Eye (tissue), 1 donor: Measurements from ENCODE around the gene SCAMP4.
"Not testable (repeated sequence)": the region's sequence is repeated elsewhere in the genome, so short reads cannot be mapped to it uniquely, and the experiment has no call there.

Experiments
- DNase-seq: peaks from one replicate; pipeline ENCODE4 v3.0.0-alpha.2; 2015

The SCAMP4 gene

DNA sequence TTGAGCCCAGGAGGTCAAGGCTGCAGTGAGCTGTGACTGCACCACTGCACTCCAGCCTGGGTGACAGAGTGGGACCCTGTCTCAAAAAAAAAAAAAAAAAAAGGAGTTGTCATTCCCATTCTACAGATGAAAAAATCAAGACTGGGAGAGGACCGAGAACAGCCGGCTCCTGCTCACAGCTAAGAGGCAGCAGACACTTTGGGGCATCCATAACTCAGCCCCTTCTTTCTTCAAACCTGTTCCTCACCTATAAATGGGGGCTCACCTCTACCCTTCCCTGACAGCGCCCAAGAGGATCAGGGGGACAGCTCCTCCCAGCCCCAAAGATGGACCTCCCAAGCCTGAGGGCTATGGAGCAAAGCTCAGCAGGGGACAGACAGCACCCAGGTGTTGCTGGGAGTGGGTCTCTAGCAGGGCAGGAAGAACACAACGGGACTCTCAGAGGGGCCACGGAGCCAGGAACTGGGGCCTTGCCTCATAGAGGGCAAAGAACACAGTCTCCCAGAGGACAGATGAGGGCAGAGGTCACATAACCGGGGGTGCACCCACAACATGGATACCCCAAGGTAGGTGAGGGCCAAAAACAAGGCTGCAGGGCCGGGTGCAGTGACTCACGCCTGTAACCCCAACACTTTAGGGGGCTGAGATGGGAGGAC lies 38.4 kb upstream of the SCAMP4 start:
- peak; percentile 6 for DNase-seq

DNA sequence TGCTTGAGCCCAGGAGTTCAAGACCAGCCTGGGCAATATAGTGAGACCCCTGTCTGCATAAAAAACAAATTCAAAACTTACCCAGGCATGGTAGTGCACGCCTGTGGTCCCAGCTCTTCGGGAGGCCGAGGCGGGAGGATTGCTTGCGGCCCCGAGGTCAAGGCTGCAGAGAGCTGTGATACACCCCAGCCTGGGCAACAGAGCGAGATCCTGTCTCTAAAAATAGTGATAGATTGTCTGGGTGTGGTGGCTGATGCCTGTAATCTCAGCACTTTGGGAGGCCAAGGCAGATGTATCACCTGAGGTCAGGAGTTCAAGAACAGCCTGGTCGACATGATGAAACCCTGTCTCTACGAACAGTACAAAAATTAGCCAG lies 37.9 kb upstream of the SCAMP4 start:
- DNase-seq, result no peak

DNA sequence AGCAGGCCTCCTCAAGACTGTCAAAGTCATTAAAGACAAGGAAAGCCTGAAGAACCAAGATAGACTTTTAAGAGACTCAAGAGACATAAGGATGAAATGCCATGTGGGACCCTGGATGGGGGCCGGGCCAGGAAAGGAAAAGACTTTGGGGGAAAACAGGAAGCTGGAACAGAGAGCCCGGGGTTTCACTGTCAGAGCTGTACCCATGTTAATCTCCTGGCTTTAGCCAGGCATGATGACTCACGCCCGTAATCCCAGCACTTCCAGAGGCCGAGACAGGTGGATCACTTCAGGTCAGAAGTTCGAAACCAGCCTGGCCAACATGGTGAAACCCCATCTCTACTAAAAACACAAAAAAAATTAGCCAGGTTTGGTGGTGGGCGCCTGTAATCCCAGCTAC lies 36.2 kb upstream of the SCAMP4 start:
- no peak for DNase-seq

DNA sequence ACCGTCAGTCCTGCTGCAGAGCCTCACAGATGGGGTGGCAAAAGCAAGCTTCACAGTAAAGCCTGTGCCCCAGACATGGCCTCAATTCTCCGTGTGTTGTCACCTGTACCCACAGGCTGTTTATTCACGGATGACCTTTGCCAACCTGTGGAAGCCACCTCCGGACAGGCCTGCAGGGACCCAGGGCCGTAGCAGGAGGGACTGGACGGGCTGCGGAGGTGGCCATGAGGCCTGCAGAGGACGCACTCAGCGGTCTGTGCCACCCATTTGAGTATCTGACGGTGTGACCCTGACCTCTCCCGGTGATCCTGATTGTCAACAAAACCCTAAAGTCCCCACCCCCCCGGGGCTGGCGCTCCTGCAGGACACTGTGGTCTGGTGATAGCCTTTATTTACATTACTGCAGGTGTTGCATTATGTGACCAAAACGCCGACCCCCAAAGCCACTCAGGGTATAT lies 34.0 kb upstream of the SCAMP4 start:
- DNase-seq, result no peak

DNA sequence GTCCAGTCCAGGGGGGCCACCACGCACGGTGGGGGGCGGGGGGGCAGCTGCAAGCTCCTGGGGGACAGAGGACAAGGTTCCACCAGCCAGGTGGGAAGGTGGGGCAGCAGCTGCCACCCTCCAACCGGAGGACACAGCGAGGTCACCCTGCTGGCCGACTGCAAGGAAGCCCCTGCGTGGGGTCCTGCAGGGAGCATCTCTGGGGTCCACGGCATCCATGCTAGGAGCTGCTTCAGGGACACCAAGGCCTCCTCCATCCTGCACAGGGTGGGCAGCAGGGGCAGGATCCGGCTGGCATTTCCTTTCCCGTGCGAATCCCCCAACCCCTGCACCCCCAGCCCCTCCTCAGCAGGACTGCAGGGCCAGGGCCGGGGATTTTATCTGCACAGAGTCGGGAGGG lies 33.6 kb upstream of the SCAMP4 start:
- DNase-seq, result no peak

DNA sequence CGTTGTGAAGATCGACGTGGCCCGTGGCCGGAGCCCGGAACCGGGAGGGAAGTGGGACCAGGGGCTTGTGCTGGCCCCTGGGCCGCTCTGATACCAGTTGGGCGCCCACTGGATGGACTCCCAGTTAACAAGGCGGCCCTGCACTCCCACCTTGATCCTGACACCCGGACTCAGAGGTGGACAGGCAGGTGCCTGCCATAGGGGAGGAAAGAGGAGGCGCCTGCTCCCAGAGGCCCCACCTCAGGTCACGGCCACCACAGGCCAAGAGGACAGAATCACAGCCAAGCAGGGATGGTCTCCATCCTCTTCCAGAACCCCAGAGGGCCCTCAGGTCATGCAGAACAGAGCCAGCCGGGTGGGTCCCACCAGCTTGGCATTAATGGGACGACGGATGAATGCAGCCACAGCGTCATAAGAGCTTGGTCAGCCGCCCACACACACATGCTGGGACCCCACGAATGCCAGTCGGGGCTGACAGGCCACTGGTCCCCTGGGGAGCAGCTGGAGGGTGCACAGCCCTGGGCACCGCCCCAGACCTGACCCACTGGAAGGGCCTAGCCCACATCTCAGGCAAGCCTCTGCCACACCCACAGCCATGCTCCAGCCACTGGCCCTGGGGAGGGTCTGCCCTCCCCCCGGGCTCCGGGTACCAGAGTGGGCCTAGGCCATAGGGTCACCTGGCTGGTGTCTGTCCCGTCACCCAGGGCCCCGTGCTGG lies 32.2 kb upstream of the SCAMP4 start:
- DNase-seq, result no peak

DNA sequence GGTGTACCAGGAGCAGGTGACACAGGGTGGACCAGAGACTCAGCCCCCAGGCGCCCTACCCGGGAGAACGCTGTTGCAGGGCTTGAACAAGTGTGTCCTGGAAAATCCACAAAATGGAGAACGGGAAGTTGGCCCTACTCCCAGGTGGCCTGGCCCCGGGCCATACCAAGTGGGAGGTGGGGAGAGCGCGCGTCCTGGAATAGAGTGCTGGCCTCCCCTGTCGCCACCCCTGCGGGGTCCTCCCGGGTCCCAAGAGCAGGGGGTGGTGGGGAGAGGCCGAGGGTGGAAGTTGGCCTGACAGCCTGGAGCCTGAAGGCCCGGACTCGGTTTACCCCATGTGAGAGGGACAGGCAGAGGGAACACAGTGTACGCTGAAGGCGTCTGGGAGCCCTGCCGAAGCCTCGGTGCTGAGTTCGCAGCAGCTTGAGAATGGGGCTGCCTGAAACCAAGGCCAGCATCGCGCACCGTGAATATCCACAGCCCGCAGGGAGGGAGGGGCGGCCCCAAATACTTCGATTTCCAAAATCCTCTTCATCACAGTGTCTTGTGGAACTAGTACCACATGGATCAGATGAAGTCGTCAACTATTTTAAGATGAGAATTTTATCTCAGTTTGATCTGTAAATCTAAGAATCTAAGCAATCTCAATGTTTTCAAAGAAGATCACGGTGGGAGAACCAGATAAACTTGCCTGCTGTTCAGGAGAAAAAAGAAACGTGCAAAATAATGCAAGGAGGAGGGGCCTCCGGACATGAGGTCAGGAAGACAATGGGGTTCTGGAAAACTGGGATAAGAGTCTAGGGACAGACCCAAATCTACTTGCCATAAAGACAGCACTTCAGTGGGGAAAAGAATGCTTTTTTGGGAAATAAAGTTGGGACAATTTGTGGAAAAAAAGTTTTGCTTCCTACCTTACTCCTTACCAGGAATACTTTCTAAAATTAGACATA lies 31.4 kb upstream of the SCAMP4 start:
- peak; percentile 1 for DNase-seq

DNA sequence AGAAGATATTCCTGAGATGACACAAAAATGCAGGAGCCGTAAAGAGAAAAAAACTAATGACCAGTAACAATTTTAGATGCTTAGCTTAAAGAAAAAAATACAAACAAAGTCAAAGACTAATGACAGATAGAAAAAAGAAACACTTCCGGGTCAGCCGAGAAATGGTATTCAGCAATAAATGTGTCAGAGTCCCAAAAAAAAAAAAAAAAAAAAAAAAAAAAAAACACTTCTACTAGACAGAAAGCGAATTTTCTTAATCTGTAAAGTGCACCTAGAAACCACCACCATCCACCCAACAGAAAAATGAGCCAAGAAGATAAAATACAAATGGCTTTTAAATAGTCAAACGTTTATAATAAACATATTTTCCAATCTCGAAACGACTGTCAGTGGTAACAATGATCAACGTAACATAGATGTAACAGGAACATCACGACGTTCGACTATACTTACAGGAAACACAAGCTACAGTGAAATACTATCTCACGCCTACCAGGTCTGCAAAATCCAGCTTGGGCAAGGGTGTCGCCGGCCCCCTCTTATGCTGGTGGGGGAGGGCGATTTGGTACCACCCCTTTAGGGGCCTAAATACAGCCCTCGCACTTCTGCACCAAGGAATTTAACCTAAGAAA lies 30.5 kb upstream of the SCAMP4 start:
- DNase-seq, result peak; percentile 8

DNA sequence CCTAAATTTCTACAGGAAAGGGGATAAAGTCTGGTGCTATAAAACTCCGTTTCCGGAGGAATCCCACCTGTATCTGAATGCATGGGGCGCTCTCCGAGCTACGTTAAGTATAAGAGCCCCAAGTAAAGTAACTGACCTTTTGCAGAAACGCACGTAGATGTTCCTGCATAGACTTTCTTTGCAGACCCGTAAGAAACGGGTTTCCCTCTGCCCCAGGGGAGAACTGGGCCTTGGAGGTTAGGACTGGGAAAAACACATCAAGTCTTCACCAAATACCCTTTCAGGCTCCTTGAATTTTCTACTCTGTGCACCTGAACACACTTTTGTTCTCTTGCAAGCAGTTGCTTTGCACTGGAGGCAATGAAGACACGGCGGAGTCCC lies 29.9 kb upstream of the SCAMP4 start:
- DNase-seq, result not testable (repeated sequence)

DNA sequence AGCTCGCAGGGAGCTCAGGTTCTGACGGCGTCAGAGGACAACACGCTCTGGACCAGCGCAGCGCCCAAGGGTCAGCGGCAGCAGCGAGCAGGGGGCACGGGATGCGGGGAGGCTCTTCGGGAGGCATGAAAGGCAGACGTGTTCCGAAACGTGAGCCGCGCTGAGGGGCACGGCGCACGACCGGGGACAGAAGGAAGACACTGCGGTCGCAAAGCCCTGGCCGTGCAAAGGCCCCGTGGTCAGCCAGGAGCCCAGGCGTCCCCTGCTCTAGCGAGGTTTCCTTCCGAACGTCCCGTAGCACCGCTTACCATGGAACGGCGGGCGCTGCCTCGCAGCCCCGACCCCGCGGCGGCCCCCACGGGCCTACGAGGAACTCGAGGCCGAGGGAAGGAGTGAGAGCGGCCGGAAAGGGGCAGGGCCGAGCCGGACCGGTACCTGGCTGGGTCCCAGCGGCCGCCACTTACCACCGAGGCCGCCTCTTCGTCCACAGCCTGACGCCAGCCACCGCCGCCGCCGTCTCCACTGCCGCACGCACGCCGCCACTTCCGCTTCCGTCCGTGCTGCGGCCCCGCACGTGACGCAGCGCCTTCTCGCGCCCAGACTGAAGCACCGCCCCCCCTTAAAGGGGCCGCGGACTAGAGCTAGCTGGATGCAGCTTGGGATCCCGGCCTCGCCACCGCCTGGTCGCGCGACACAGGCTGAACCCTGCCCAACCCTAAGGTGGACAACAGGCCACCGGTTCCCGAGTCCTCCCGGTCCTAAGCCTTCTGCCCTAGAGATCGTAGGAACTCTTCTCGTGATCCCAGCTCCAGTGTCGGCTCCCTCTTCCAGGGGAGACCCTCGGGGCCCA lies 29.3 kb upstream of the SCAMP4 start:
- peak; percentile 96 for DNase-seq

DNA sequence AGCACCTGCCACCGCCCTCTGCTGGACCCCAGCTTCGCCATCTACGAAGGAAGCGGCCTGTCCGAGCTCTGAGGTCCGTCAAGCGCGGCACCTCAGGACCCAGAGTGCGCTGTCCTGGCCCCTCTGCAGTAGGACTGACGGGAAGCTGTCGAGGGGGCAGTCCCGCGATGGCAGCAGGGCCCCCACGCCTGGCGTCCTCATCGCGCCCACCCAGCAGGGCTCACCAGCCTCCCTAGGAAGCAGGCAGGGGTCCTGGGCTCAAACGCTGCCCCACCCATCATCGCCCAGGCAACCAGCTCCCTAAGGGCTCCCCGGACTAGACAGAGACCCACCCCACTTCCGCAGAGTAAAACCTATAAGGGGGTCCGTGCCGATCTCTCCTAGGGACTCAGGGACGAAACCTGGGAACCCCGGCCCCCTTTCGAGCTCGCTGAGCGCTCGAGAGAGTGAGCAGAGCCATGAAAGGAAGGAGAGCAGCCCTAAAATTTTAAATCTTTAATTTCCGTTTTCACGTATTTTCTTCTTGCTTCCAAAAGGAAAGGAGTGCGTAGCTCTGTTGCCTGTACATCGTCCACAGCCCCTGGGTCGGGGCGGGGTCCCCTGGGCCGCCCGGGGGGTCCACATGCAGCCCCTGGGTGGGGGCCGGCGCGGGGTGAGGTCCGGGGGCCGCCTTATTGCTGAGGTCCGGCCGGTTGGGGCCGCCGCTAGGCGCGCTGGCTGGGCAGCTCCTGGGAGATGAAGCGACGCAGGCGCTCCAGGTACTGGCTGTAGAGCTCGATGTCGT lies 28.5 kb upstream of the SCAMP4 start:
- peak; percentile 58 for DNase-seq

DNA sequence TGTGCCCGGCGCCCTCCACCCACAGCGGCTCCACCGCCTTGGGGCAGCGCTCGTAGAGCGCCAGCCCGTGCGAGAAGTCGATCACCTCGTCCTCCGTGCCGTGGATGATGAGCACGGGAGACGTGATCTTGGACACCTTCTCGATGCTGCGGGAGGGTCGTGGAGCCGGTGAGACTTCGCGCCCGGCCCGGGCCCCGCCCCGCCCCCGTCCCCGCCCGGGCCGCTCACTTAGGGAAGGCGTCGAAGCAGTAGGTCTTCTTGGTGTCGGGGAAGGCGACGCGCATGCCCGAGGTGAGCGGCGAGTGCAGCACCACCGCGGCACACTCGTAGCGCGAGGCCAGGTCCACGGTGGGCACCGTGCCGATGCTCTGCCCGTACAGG lies 27.9 kb upstream of the SCAMP4 start:
- peak; percentile 29 for DNase-seq

DNA sequence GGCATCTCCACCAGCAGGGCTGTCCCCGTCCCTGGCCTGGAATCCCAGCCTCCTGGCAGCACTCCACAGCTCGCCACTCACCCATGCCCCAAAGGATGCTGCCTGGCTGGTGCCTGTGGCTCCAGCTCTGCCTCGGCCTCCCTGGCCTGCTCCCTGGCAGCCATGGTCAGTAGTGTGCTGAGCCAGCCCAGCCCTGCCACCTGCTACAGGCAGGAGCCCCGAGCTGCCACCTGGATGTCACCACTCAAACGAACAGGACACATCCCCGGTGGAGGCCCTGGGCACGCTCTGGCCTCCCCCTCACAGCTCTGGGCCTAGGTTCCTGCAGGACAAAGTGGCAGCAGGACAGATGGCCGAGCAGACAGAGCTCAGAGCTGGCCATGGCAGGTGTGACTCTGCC lies 26.6 kb upstream of the SCAMP4 start:
- DNase-seq, result not testable (repeated sequence)

DNA sequence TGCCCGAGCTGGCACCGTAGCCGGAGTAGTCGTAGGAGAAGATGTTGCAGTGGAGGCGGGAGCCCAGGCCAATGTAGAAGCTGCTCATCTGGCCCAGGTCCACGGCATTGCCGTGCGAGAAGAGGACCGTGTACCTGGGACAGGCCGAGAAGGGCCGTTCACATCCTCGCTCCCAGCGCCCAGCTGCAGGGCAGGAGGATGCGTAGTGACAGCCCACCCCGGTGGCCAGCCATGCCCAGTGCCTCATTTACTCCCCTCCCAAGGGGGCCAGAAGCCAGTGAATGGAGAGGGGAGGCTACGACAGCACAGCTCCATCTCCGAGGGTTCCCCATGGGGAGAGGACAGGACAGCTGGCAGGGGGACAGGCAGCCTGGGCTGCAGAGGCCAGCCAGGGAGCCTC lies 25.2 kb upstream of the SCAMP4 start:
- not testable (repeated sequence) for DNase-seq

DNA sequence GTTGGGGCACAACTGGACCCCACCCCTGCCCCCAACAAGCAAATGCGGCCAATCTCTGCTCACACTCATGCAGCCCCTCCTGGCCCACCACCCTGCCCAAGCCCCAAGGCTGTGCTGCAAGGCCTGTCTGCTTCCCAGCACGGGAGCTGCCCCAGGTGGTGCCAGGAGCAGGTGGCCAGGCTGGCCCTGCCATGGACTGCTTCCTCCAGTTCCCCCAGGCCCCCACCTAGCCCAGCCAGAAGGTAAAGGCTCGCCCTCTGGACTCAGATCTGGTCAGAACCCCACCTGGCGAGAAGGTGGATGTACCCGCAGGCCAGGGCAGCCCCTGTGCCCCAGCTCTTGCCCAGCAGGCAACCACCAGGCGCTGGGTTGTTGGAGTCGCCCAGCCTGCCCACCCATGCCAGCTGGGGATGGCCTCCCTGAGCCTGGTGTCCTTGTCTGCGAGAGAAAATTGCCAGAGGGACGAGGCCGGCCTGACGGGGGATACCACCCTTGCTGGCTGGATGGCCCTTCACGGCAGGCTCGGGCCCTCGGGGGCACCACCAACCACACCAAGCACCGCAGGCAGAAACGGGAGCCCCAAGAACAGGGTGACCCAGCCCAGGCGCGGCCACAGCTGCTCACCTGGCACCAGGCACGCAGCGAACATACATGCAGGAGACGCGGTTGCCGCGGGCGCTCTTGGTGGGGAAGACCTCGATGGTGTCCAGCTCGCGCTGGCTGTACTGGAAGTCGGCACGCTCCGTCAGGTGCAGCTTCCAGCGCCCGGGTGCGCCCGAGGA lies 24.4 kb upstream of the SCAMP4 start:
- no peak for DNase-seq

DNA sequence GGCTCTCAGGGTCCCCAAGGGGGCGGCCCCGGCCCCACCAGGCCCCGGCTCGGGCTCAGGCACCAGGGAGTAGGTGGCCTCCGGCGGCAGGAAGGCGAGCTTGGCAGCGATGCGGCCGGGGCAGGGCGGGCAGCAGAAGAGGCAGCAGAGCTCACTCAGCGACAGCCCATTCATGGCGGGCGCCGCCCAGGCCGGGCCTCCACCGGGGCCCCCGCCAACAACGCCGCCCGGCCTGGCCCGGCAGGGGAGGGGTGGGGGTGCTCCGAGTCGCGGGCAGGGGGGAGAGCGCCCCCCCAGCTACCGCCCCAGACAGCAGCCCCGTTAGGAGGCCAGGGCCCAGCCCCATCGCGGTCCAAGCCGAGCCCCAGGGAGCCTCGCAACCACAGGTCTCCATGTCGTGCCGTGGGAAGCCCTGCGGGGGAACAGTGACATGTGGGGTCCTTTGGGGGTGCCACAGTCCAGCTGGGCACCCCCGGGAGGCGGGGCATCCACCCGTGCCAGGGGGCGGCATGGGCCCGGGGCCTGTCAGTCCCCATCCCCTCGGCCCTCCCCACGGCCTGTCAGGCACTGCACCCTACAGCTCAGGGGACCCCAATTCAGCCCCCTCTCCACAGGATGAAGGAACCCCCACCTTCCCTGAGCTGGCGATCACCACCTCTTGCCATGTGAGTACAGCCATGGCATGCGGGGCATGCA lies 23.7 kb upstream of the SCAMP4 start:
- DNase-seq, result not testable (repeated sequence)

DNA sequence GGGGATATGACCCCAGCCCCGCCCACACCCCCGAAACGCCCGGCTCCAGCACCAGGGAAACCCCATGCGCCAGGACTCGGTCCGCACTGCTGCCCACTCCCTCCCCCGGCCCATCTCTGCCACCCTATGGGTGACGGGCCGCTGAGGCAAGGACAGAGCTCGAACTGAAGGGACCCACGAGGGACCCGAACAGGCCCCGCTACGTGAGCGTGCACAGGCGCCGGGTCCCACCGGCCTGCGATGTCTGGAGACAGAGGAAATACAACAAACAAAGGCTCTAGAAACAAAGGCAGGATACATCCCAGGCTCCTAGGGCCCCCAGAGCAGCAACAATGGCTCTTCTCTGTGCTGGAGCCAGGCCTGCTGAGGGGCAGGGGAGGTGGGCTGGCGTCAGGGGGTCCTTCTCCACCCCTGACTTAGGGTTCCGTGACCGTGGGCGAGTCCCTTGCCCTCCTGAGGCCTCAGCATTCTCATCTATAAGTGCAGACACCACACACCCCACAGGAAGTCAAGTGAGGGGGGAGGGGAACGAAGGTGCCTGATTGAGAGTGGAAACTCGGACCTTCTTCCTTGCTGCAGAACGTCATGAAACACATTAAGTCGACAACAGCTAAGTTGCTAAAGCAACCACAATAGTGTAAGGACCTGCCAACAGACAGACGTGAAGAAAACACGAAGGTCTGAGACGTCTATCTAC lies 23.0 kb upstream of the SCAMP4 start:
- no peak for DNase-seq

DNA sequence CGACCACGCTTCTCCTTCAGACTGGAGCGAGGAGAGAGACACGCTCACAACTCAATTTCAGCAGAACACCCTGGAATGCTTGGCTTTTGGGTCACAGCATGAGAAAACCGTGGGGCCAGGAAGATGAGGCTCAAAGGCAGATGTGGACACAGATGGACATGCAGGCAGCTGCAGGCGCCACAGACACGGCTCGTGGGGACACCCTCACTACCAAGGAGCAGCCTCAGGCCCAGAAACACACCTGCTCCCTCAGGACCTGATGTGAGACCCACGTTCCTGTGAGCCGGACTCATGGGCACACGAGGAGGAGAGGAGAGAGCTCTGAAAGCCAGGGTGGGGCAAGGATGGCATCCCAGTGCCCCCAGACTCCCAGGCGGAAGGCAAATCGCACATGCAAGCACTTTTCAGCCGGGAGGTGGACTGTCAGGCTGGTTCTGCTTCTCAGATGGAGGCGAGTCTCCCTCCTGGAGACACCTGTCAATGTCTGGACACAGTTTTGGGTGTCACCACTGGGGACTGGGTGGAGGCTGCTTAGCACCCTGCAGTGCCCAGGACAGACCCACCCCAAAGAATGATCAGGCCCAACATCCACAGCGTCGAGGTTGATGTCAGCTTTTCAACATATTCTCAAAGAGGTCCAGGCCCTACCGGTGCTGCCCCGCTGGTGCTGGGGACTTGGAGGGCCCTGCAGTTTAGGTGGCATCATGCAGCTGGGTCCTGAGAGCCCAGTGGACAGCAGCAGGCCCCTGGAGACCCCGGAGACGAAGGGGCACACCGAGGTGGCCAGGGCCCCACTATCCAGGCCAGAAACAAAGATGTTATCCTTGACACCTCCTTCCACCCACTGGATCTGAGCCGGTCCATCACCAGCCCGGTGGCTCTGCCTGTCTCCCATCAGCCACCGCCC lies 22.2 kb upstream of the SCAMP4 start:
- no peak for DNase-seq
